GM23338 (cell line): Measurements from ENCODE around the gene SLC36A3.

ENCODE experiments used
- CTCF ChIP-seq, 2 experiments: fragments of 200-600 bp in 1 of 2; sonication (generic) in 1 of 2; conservative IDR thresholded peaks; 2 replicates each; pipeline versions ENCODE4 v1.5.1 to v1.6.1; 2016 to 2017; ENCODE audit warnings: antibody characterized with exemption in 2 of 2, low read depth in 2 of 2, mild to moderate bottlenecking in 2 of 2, moderate library complexity in 1 of 2
- EZH2phosphoT487 ChIP-seq: fragments of 200-600 bp; sonication (generic); IDR thresholded peaks from one replicate; pipeline ENCODE4 v1.8.1; 2018; ENCODE audit warnings: antibody characterized with exemption; ENCODE audit not compliant: unreplicated experiment
- POLR2AphosphoS5 ChIP-seq: IDR thresholded peaks from 2 replicates; pipeline ENCODE4 v1.6.1; 2016; ENCODE audit warnings: antibody characterized with exemption, low read depth

DNA sequence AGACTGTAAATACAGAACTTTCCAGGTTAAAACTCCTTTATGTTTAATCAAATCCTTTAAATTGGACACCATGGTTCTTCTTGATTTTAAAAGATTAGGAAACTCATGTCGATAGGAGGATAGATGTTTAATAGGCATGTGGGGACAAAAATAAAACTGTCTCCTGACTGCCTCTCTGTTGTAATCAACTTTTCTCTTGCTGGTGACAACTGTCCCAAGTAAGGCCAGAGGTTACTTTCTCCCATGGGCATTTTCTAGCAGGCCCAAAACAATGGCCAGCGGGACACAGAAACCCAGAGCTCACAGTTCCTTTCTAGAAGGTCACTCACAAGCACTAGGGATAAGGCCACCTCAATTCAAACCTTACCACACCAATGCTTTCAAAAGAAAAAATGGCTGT is 29.3 kb upstream of the SLC36A3 start:
- TF ChIP-seq CTCF (conservative IDR thresholded peaks at IDR 0.05; ENCODE audit: low read depth in 2 of 2) (no peak), POLR2AphosphoS5 (no peak), EZH2phosphoT487 (no peak)
